ENCODE results near the gene PPP1R13B.

Gene PPP1R13B

GRCh38 chr14:103867020-103867419, 19.6 kb upstream of the PPP1R13B start:
- no peak for TF ChIP-seq Cebpa-rat (IDR thresholded peaks at IDR 0.05)
- H3K27me3 ChIP-seq, result no peaks in the 10 kb centered on the region
- no peaks in the 10 kb centered on the region for H4K20me1 ChIP-seq
- H3K4me2 ChIP-seq, result 0 out of 22 replicates have a peak overlapping the region, but pooled peaks of 1 of the 11 experiments have one; percentile 10
- no peaks in the 10 kb centered on the region for H3K9me3 ChIP-seq (replicated peaks in 1 of 11)
- H3K9ac ChIP-seq, result no peak overlapping the region
- no peaks in the 10 kb centered on the region for H3K36me3 ChIP-seq
- H3K4me1 ChIP-seq, result peaks cover 5 to 47% (median 33%) of the 10 kb centered on the region in 10 experiments; a peak in 18 of 20 replicates
- H3K4me3 ChIP-seq, result no peak overlapping the region
- no peak overlapping the region for H3K27ac ChIP-seq

- H3K27ac ChIP-seq, result no peak overlapping the region
- H3K9ac ChIP-seq, result no peak overlapping the region
- H3K9me3 ChIP-seq (replicated peaks in 1 of 11), result no peaks in the 10 kb centered on the region
- H3K4me1 ChIP-seq, result peaks cover 0 to 27% (median 14%) of the 10 kb centered on the region in 10 experiments; a peak in 13 of 20 replicates
- TF ChIP-seq Cebpa-rat (IDR thresholded peaks at IDR 0.05), result no peak
- no peaks in the 10 kb centered on the region for H4K20me1 ChIP-seq
- no peak overlapping the region for H3K4me2 ChIP-seq
- no peaks in the 10 kb centered on the region for H3K36me3 ChIP-seq
- no peak overlapping the region for H3K4me3 ChIP-seq
- no peaks in the 10 kb centered on the region for H3K27me3 ChIP-seq
These were observed 15.9 kb upstream of the PPP1R13B start for GRCh38 chr14:103863245-103863644.

- H3K27ac ChIP-seq, result no peak overlapping the region
- no peak overlapping the region for H3K4me3 ChIP-seq
- no peak overlapping the region for H3K9ac ChIP-seq
- no peaks in the 10 kb centered on the region for H3K27me3 ChIP-seq
- peaks cover 0 to 23% (median 16%) of the 10 kb centered on the region in 10 experiments; a peak in 13 of 20 replicates for H3K4me1 ChIP-seq
- no peak for TF ChIP-seq Cebpa-rat (IDR thresholded peaks at IDR 0.05)
- no peak overlapping the region for H3K4me2 ChIP-seq
- no peaks in the 10 kb centered on the region for H4K20me1 ChIP-seq
- H3K36me3 ChIP-seq, result no peaks in the 10 kb centered on the region
- no peaks in the 10 kb centered on the region for H3K9me3 ChIP-seq (replicated peaks in 1 of 11)
These were observed 15.0 kb upstream of the PPP1R13B start for GRCh38 chr14:103862393-103862782.

GRCh38 chr14:103861413-103862392, 14.3 kb upstream of the PPP1R13B start:
- peaks cover 0 to 24% (median 21%) of the 10 kb centered on the region in 10 experiments; a peak in 13 of 20 replicates for H3K4me1 ChIP-seq
- no peak overlapping the region; a peak in 1 of 22 replicates for H3K9ac ChIP-seq
- H3K9me3 ChIP-seq (replicated peaks in 1 of 11), result no peaks in the 10 kb centered on the region
- no peaks in the 10 kb centered on the region for H4K20me1 ChIP-seq
- no peaks in the 10 kb centered on the region for H3K36me3 ChIP-seq
- TF ChIP-seq Cebpa-rat (IDR thresholded peaks at IDR 0.05), result no peak
- H3K27ac ChIP-seq, result no peak overlapping the region
- no peak overlapping the region for H3K4me2 ChIP-seq
- no peaks in the 10 kb centered on the region for H3K27me3 ChIP-seq
- no peak overlapping the region for H3K4me3 ChIP-seq

GRCh38 chr14:103859416-103860202, 12.2 kb upstream of the PPP1R13B start:
- no peak for TF ChIP-seq Cebpa-rat (IDR thresholded peaks at IDR 0.05)
- Histone ChIP-seq H3K4me2 (peak overlapping the region in 5 of 11 experiments; percentile 11 to 41 (median 29); a peak in 7 of 22 replicates), H3K27ac (0 out of 22 replicates have a peak overlapping the region, but pooled peaks of 1 of the 11 experiments have one; percentile 18), H3K4me3 (no peak overlapping the region), H3K27me3 (no peaks in the 10 kb centered on the region), H3K9me3 (replicated peaks in 1 of 11) (no peaks in the 10 kb centered on the region), H3K9ac (no peak overlapping the region), H3K36me3 (no peaks in the 10 kb centered on the region), H4K20me1 (no peaks in the 10 kb centered on the region), H3K4me1 (peaks cover 0 to 45% (median 41%) of the 10 kb centered on the region in 10 experiments; a peak in 15 of 20 replicates)

- Histone ChIP-seq H3K27ac (no peak overlapping the region), H3K4me3 (no peak overlapping the region), H3K9ac (no peak overlapping the region), H3K9me3 (replicated peaks in 1 of 11) (no peaks in the 10 kb centered on the region), H3K27me3 (no peaks in the 10 kb centered on the region), H3K36me3 (no peaks in the 10 kb centered on the region), H3K4me2 (peak overlapping the region in 7 of 11 experiments; percentile 17 to 68 (median 38); a peak in 12 of 22 replicates), H3K4me1 (peaks cover 0 to 57% (median 48%) of the 10 kb centered on the region in 10 experiments; a peak in 16 of 20 replicates), H4K20me1 (no peaks in the 10 kb centered on the region)
- TF ChIP-seq Cebpa-rat (IDR thresholded peaks at IDR 0.05), result no peak
These were observed 10.8 kb upstream of the PPP1R13B start for GRCh38 chr14:103858063-103858781.

GRCh38 chr14:103857256-103857655, 9.9 kb upstream of the PPP1R13B start:
- Histone ChIP-seq H4K20me1 (no peaks in the 10 kb centered on the region), H3K9ac (no peak overlapping the region), H3K27ac (no peak overlapping the region), H3K4me2 (peak overlapping the region in 4 of 11 experiments; percentile 61 to 75 (median 69); a peak in 3 of 22 replicates), H3K27me3 (no peaks in the 10 kb centered on the region), H3K9me3 (replicated peaks in 1 of 11) (no peaks in the 10 kb centered on the region), H3K36me3 (no peaks in the 10 kb centered on the region), H3K4me1 (peaks cover 0 to 57% (median 48%) of the 10 kb centered on the region in 10 experiments; a peak in 16 of 20 replicates), H3K4me3 (no peak overlapping the region)
- no peak for TF ChIP-seq Cebpa-rat (IDR thresholded peaks at IDR 0.05)

- no peak overlapping the region for H3K9ac ChIP-seq
- peaks cover 0 to 57% (median 48%) of the 10 kb centered on the region in 10 experiments; a peak in 16 of 20 replicates for H3K4me1 ChIP-seq
- no peak overlapping the region for H3K4me3 ChIP-seq
- no peak overlapping the region for H3K27ac ChIP-seq
- H4K20me1 ChIP-seq, result no peaks in the 10 kb centered on the region
- no peaks in the 10 kb centered on the region for H3K9me3 ChIP-seq (replicated peaks in 1 of 11)
- H3K4me2 ChIP-seq, result peak overlapping the region in 8 of 11 experiments; percentile 21 to 75 (median 57); a peak in 12 of 22 replicates
- H3K36me3 ChIP-seq, result no peaks in the 10 kb centered on the region
- no peaks in the 10 kb centered on the region for H3K27me3 ChIP-seq
- no peak for TF ChIP-seq Cebpa-rat (IDR thresholded peaks at IDR 0.05)
These were observed 9.2 kb upstream of the PPP1R13B start for GRCh38 chr14:103856607-103857006.
